GM18507 (cell line): ENCODE results near the gene KIF26B.

ENCODE experiments used
- DNase-seq: peaks from one replicate; pipeline ENCODE4 v3.0.0; 2011; ENCODE audit warnings: low read depth; ENCODE audit not compliant: insufficient read length; ENCODE audit errors: extremely low spot score
- FAIRE-seq: peaks from 2 replicates; lab custom pipeline; 2011; peaks lifted over from hg19 to GRCh38; lab: Jason Lieb, UNC

Gene KIF26B

DNA sequence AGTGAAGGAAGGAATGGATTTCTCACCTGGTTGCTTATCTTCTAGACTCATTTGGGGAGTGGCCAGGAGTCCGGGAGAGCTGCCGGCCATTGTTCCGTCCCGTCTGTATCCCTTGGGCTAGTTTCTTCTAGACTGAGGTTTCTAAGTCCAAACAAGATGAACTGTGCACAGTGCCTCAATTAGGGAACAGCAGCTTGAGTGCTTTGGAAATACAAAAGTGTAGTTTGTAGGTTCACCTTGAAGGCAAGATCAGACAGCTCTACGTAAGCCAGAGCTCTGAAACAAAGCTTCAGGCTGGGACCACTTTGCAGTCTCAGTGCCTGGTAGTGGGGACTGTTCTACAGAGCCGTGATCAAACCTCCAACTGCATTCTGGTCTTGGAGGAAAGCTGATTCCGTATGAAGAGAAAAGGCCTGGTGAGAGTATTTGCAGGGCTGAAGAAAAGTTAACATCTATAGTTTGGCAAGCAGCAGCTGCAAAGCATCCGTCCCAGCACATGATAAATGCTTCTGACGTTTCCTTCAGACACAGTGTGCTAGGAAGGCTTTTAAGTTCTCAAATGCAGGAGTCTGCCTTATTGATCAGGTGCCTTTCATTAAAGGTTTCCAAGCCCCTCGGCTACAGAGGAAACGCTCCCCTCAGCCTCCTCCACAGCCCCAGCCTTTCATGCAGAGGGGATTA, 432.8 kb downstream of the KIF26B start:
- no peak for FAIRE-seq

DNA sequence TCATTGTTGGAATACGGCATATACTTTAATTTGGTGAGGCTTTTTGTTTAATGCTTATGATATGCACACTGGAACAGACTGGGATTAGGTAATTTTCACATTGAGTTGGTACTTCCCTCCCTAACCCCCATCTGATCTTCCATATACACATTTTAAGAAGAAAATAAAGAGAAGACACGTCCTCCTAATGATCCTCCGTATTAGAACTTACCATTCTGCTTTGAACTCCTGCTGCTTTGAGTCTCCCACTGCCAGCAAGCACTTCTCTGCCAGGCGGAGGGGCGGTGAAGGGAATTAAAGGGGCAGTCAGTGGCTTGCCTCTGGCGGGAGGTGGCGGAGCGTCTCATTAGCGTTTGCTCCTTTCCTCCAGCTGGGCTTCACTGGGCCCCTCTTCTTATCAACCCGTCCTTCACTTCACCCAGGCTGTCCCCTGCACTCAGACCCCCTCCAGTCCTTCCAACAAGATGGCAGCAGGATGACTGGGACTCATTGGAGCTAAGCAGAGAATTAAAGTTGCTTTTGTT, 433.4 kb downstream of the KIF26B start:
- no peak for FAIRE-seq
- no peak for DNase-seq

More for the DNA sequence above, 432.8 kb downstream of the KIF26B start:
- DNase-seq: no peak

- FAIRE-seq: no peak
These were observed 434.5 kb downstream of the KIF26B start for GRCh38 chr1:245589316-245589715.

DNA sequence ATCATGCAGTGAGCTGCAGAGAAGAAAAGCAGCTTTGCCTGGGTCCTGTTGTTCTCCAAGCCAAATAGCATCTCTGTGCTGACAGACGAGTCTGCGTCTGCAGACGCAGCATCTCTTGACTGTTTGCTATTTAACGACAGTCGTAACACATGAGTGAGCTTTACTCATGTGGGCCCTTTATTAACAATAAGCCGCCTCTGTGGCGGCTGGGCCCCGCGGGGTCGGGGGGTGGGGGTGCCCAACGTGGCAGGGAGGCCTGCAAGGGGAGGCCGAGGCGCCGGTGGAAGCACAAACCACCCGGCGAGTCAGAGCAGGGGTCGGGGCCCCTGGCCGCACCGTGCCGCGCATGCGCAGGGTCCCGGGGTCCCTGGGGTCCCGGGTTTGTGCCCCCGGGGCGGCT, 435.1 kb downstream of the KIF26B start:
- DNase-seq (no peak), FAIRE-seq (no peak)

More at GRCh38 chr1:245589316-245589715, 434.5 kb downstream of the KIF26B start:
- no peak for DNase-seq

DNA sequence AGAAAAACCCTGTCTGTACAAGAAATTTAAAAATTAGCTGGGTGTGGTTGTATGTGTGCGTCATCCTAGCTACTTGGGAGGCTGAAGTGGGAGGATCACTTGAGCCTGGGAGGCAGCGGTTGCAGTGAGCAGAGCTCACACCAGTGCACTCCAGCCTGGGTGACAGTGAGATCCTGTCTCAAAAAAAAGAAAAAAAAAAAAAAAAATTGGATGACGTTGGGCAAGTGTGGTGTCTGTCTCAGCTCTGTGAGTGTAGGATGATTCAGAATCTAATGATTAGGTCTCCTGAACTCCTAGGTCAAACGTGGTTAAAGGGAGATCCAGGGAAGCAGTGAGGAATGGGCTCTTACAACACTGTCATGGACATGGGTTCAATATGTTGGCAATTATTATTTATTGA, 435.9 kb downstream of the KIF26B start:
- no peak for DNase-seq
- no peak for FAIRE-seq

DNA sequence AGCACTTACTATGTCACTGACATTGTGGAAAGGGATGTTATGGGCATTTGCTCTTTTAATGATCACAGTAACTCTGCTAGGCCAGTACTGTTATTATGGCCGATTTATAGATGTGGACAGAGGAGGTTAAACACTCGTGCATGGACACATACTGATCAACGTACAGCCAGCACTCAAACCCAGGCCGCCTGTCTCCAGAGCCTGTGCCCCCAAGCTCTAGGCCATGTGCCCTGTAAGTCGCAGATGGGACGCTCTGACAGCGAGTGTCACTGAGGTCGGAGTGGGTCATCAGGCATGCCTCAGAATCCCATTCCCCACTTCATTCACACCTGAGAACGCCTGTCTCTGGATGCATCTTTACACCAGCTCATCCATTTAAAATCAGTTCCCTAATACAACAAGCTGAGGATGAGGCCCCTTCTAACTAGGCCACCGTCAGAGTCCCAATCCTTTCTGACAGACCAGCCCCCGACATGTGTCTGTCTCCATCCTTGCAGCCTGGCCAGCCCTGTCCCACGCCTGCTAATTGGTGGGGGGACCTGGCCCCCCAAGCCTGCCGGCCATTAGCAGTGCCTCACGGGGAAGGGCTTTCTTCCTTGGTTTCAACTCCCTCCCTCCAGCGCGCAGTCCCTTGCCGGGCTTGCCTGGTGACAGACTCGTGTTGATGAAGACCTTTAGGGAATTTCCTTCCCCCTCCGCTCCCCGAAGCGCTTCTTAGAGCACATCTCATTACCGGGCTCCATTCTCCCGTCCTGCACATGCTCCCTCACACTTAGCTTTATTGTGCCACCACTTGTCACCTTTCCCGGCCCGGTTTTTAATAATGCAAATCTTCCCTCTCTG, 436.8 kb downstream of the KIF26B start:
- DNase-seq: no peak
- no peak for FAIRE-seq

DNA sequence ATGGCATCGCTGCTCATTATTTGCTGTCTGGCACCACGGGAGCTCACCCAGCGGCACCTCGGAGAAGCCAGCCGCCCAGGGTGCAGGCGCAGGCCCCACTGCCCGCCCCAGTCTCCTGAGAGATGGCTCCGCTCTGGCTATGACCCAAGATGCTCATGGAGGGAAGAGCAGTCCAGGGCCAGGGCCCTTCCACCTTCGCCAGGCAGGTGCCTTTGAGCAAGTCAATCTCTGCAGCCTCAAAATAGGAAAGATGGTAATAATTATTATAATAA, 437.3 kb downstream of the KIF26B start:
- DNase-seq (no peak), FAIRE-seq (no peak)

DNA sequence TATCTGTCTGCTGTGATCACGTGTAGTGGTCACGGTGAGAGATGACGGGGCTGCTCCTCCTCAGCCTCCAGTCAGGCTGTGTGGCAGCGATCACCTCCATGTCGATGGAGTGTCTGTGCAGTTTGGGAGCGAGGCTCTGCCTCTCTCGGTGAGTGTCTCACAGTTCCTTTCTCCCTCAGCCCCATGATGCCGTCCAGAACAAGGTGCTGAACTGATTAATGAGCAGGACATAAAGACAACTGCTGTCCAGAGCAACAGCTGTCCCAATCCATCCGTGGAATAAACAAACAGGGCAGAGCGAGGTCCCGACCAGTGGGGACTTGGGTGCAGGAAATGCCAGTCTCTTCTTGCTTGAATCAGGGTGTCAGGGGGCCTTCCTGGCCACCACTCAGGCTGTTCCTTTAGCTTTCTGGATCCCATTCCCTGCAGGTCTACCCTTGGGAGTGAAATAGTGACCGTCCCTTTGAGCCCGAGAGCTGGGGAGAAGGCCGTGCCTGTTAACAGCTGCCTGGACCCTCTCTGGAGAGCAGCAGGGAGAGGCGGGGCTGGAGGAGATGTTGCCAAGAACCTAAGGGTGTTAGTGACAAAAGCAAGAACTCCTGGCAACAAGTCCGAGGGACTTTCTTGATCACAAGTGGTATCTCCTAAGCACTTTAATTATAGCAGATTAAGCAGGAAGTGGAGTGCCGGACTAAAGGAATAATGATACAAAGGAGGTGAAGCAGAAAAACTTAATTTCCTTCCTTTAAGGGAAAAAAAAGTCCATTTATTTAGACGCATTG, 443.9 kb downstream of the KIF26B start:
- FAIRE-seq: no peak

DNA sequence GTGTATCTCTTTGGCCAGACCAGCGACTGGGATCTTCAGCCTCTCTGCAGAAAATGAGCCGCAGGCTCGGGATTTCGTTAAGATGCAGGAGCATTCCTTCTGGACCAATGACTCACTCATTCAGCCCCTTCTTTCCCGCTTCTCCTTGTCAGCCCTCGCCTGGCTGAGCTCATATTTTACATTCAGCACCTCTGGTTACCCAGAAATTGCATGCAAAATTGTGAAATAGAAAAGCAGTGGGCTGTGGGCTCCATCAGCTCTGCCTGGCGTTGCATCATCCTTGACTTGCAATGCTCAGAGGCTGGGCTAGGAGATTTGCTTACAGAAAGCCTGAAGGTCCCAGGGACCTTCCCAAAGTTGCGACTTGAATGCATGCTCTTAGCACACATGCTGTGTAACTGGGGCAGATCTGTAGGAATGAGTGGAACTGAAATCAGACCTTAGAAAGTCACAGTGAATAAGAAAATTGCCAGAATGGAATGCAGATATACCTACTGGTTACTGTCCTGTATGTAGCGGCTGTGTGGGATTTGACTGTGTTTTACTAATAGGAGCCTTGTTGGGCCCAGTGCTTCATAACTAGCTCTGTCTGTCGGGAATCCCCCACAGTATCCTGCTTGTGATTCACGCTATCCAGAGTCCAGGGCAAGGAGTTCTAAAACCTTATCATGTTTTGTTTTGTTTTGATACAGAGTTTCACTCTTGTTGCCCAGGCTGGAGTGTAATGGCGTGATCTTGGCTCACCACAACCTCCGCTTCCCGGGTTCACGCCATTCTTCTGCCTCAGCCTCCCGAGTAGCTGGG, 444.8 kb downstream of the KIF26B start:
- DNase-seq (no peak), FAIRE-seq (no peak)

More for the DNA sequence above, 443.9 kb downstream of the KIF26B start:
- no peak for DNase-seq

DNA sequence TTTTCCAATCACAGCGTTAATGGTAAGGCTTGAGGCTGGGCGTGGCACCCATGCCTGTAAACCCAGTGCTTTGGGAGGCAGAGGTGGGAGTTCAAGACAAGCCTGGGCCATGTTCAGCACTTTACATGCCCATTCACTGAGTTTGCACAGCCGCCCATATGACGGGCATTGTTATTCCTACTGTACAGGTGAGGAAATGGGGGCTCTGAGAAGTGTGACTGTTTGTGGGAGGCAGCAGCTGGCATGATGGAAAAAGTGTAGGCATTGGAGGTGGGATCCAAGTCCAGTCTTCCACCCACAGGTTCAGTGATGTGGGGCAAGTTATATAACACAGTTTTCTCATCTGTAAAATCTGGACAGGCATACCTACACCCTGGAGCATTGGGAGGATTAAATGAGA, 445.9 kb downstream of the KIF26B start:
- FAIRE-seq: no peak

DNA sequence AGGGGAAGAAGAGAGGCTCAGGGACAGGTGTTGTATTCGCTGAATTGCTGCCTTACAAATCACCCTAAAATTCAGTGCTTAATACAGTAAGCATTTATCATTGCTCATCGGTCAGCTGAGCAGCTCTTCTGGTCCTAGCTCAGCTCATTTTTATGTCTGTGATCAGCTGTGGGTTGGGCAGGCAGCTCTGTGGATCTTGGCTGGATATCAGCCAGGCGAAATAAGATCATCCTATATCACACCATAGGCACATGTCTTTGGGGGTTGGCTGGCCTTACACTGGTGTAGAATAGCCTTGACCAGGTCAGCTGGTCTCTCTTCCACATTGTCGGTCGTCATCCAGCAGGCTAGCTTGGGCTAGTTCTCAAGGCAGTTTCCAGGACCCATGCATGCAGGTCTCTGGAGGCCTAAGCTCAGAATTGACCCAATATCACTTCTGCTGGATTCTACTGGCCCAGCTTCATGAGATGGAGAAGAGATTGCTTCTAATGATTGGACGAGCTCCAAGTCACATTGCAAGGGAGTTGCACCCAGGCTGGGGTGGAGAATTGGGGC, 448.6 kb downstream of the KIF26B start:
- DNase-seq (no peak), FAIRE-seq (no peak)

More for the DNA sequence above, 445.9 kb downstream of the KIF26B start:
- no peak for DNase-seq

- DNase-seq (no peak), FAIRE-seq (no peak)
These were observed 450.2 kb downstream of the KIF26B start for GRCh38 chr1:245604979-245605378.

- DNase-seq (no peak), FAIRE-seq (no peak)
These were observed 450.8 kb downstream of the KIF26B start for GRCh38 chr1:245605480-245606156.

DNA sequence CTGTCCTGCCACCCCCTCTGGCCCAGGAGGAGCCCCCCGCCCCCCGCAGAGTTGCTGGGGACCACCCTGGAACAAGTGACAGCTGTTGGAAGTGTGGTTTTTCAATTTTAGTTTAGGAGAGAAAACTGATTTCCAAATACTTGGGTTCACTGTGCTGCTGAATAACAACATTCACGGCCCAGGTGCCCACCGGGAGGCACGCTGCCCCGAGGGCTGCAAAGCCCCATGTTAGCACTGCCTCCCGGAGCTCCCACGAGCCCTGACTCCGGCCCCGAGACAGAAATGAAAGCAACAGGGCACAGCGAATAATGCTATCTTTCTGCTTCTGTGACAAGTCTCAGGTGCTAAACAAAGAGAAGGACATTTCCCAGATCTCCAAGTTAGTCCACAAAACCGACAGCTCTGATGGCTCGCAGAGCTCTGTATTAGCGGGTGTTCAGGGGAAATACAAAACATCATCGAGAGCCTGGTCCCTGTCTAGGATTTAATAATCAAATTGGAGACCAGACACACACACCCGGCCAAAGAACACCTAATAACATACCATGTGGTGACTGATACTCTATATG, 451.5 kb downstream of the KIF26B start:
- FAIRE-seq (no peak), DNase-seq (no peak)

DNA sequence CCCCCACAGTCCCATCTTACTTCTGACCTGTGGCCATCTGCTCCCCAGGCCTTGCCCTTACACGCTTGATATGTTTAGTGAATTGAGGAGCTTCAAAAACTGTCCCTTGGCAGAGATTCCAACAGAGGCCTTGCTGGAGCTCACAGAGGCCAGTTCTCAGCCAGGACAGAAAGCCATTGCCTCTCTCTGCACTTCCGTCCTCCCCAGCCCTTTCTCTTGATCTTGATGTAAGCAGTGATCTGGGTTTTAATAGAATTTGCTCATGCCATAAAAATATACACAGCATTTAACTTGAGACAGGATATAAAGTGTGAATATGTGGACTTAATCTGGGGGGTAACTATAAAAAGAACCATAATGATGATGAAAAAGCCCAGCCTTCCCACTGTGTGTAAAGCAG, 453.5 kb downstream of the KIF26B start:
- DNase-seq: no peak
- no peak for FAIRE-seq

DNA sequence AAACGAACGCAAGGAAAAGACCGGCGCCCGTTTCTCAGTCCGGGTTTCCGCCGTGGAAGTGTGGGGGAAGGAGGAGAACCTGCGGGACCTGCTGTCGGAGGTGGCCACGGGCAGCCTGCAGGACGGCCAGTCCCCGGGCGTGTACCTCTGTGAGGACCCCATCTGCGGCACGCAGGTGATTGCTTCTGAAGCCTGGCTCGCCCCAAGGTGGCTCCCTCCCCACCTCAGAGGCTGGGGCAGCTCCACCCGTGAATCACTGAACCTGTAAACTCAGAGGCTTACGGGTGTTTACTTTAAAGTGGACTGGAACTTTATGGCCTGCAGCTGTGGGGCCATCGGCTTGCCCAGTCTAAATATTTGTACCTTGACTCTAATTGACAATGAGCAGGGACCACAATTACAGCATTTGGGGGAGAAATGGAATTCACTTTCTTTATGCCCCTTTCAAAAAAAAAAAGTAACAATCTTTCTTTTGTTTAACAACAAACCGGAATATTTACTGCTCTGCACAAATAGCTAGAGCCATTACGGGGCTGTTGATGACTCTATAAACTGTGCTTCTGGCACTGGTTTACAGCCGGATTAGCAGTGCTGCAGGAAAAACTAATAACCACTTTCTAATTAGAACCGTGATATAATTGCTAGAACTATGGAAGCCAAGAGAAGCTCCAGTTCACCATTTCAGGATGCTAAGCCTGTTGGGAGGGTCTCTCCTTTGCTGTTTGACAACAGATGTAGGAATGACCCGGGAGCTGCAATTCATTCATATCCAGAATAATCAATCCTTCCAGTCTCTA, 454.8 kb downstream of the KIF26B start:
- DNase-seq (no peak), FAIRE-seq (no peak)

DNA sequence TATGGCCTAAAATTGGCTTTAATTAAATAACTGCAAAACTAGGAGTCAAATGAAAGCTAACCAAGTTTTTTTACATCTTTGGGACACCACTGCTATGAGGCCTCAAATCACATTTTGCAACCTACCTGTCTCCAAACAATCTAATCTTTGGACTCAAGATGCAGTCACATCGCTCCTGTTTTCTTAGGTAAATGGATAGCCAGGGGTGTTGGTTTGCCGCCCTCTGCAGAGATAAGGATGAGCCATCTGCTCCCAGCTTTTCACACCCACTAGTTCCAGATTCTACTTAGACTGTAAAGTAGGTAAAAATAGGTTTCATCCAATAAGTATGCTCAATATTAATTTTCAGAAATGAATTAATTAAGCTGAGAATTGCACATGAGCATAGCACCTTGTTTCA, 456.5 kb downstream of the KIF26B start:
- no peak for FAIRE-seq
- DNase-seq: no peak

DNA sequence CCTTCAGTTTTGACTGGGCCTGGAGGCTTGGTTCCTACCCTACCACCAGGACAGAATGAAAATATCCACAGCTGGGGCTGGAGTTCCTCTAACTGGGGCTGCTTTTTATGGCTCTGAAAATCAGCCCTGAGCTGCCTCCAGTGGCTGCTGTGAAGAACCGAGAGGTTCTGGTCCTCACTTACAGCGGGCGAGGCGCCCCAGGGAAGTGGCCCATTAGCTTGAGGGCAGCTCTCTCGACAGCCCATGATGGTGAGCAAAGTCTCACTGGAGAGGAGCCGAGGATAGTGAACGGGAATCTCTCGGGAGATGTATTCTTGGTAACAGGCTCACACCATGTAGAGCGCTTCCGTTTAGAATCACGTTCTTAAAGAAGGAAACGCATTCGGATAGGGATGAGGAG, 459.7 kb downstream of the KIF26B start:
- FAIRE-seq (no peak), DNase-seq (no peak)
